ENCODE measurements around the gene LAMA1. TPM values are rescaled to one million over a fixed set of nuclear protein-coding genes. Genes with fewer than 3 reads are reported as not detected.
A peak's percentile ranks its signal among the peaks of the same experiment; 100 is the strongest.

Gene LAMA1
- total RNA-seq, 1 experiment from 2014 or later, result not detected

DNA sequence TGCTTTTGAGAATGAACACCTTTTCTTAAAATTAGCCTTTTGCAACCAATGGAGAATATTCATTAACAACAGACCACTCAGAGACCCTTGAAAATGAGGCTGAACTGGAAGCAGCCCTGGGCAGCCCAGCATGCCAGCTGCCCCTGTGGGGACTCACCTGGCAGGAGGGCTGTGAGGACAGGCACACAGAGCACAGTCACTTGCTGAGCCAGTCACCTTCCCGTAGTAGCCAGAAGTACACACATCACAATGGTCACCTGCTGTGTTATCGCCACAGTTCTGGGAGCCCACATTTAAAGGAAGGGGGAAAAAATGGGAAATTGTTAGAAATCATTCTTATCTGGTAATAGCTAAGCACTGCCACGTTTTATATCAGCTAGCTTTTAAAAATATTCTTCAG lies 115.5 kb downstream of the LAMA1 start:
- no peak overlapping the region for H3K4me2 ChIP-seq
- intact Hi-C loops (cut with micrococcal nuclease; ENCODE audit: unreplicated experiment), result no loop called here
- CTCF ChIA-PET, result no interaction called here

GRCh38 chr18:7000484-7001096 lies 117.0 kb downstream of the LAMA1 start:
- Histone ChIP-seq H2AFZ (no peak overlapping the region), H4K20me1 (ENCODE audit: insufficient read depth) (no peaks in the 10 kb centered on the region), H3K27ac (no peak overlapping the region), H3K36me3 (ENCODE audit: low read depth) (no peaks in the 10 kb centered on the region), H3K4me2 (no peak overlapping the region), H3K9me3 (ENCODE audit: insufficient read depth, low read depth) (no peaks in the 10 kb centered on the region), H3K27me3 (ENCODE audit: insufficient read depth, low read depth) (peaks cover 76% of the 10 kb centered on the region), H3K4me1 (replicated peaks; ENCODE audit: insufficient read depth) (no peaks in the 10 kb centered on the region), H3K79me2 (ENCODE audit: low read depth) (no peaks in the 10 kb centered on the region), H3F3A (ENCODE audit: insufficient read depth, low read depth) (no peaks in the 10 kb centered on the region), H3K4me3 (no peak overlapping the region), H3K9me2 (ENCODE audit: insufficient read depth) (no peaks in the 10 kb centered on the region)
- CTCF ChIA-PET, result no interaction called here
- no peak for TF ChIP-seq EZH2 (IDR thresholded peaks at IDR 0.05; ENCODE audit: low read depth)
- TF ChIP-seq, protein P1, sequence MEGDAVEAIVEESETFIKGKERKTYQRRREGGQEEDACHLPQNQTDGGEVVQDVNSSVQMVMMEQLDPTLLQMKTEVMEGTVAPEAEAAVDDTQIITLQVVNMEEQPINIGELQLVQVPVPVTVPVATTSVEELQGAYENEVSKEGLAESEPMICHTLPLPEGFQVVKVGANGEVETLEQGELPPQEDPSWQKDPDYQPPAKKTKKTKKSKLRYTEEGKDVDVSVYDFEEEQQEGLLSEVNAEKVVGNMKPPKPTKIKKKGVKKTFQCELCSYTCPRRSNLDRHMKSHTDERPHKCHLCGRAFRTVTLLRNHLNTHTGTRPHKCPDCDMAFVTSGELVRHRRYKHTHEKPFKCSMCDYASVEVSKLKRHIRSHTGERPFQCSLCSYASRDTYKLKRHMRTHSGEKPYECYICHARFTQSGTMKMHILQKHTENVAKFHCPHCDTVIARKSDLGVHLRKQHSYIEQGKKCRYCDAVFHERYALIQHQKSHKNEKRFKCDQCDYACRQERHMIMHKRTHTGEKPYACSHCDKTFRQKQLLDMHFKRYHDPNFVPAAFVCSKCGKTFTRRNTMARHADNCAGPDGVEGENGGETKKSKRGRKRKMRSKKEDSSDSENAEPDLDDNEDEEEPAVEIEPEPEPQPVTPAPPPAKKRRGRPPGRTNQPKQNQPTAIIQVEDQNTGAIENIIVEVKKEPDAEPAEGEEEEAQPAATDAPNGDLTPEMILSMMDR (conservative IDR thresholded peaks at IDR 0.05), result peak; percentile 46; the same call in 1 of the 2 replicates
- no peak for DNase-seq
- POLR2A ChIA-PET (ENCODE audit: unreplicated experiment), result no interaction called here
- intact Hi-C loops (cut with micrococcal nuclease; ENCODE audit: unreplicated experiment), result no loop called here
- no TSS peak for BruUV-seq (replicated peaks)

More for the DNA sequence above, 115.5 kb downstream of the LAMA1 start:
- TF ChIP-seq, protein P1 (conservative IDR thresholded peaks at IDR 0.05), result no peak
- TF ChIP-seq EZH2 (IDR thresholded peaks at IDR 0.05; ENCODE audit: low read depth), result no peak
- Histone ChIP-seq H4K20me1 (ENCODE audit: insufficient read depth) (no peaks in the 10 kb centered on the region), H3K4me3 (no peak overlapping the region), H3K27me3 (ENCODE audit: insufficient read depth, low read depth) (peaks cover 82% of the 10 kb centered on the region), H3F3A (ENCODE audit: insufficient read depth, low read depth) (no peaks in the 10 kb centered on the region), H3K9me2 (ENCODE audit: insufficient read depth) (no peaks in the 10 kb centered on the region), H2AFZ (no peak overlapping the region), H3K4me1 (replicated peaks; ENCODE audit: insufficient read depth) (no peaks in the 10 kb centered on the region), H3K36me3 (ENCODE audit: low read depth) (no peaks in the 10 kb centered on the region), H3K79me2 (ENCODE audit: low read depth) (no peaks in the 10 kb centered on the region), H3K27ac (no peak overlapping the region), H3K9me3 (ENCODE audit: insufficient read depth, low read depth) (no peaks in the 10 kb centered on the region)
- BruUV-seq (replicated peaks), result no TSS peak
- no peak for DNase-seq
- POLR2A ChIA-PET (ENCODE audit: unreplicated experiment), result no interaction called here

- CTCF ChIA-PET, result no interaction called here
- Histone ChIP-seq H3K4me3 (no peak overlapping the region), H3K36me3 (ENCODE audit: low read depth) (no peaks in the 10 kb centered on the region), H3K4me2 (no peak overlapping the region), H3F3A (ENCODE audit: insufficient read depth, low read depth) (no peaks in the 10 kb centered on the region), H3K27ac (no peak overlapping the region), H3K9me3 (ENCODE audit: insufficient read depth, low read depth) (no peaks in the 10 kb centered on the region), H3K9me2 (ENCODE audit: insufficient read depth) (no peaks in the 10 kb centered on the region), H3K27me3 (ENCODE audit: insufficient read depth, low read depth) (peaks cover 75% of the 10 kb centered on the region), H3K4me1 (replicated peaks; ENCODE audit: insufficient read depth) (no peaks in the 10 kb centered on the region), H4K20me1 (ENCODE audit: insufficient read depth) (no peaks in the 10 kb centered on the region), H2AFZ (no peak overlapping the region), H3K79me2 (ENCODE audit: low read depth) (no peaks in the 10 kb centered on the region)
- TF ChIP-seq, protein P1 (conservative IDR thresholded peaks at IDR 0.05), result no peak
- no peak for TF ChIP-seq EZH2 (IDR thresholded peaks at IDR 0.05; ENCODE audit: low read depth)
- DNase-seq, result no peak
- intact Hi-C loops (cut with micrococcal nuclease; ENCODE audit: unreplicated experiment), result no loop called here
- POLR2A ChIA-PET (ENCODE audit: unreplicated experiment), result no interaction called here
- no TSS peak for BruUV-seq (replicated peaks)
Observed at GRCh38 chr18:6997808-6998207, 119.8 kb downstream of the LAMA1 start.
